GM20431 (cell line): ENCODE measurements around the gene CXCL16.
"Not testable (repeated sequence)": the region's sequence is repeated elsewhere in the genome, so short reads cannot be mapped to it uniquely, and the experiment has no call there.

Source experiments
- in situ Hi-C: fragments of 300-500 bp; cut with MseI, MboI; formaldehyde crosslinking; loops from one replicate; pipeline ENCODE4 v1.15.0; 2020; ENCODE audit warnings: low sequenced_read_pairs; ENCODE audit not compliant: unreplicated experiment

CXCL16 gene

DNA sequence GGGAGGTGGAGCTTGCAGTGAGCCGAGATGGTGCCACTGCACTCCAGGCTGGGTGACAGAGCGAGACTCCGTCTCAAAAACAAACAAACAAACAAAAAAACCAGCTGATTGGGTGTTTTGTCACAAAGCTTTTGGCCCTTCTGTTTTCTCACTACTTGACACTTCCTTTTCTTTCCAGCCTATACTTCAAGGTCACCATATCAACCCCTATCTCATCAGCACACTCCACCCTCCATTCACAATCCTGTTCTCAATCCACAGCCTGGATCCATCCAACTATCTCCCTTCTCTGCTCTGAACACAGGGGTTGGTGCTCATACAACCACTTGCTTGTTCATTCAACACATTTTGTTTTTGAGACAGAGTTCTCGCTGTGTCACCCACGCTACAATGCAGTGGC, 15.1 kb downstream of the CXCL16 start:
- in situ Hi-C loops: no loop called here

DNA sequence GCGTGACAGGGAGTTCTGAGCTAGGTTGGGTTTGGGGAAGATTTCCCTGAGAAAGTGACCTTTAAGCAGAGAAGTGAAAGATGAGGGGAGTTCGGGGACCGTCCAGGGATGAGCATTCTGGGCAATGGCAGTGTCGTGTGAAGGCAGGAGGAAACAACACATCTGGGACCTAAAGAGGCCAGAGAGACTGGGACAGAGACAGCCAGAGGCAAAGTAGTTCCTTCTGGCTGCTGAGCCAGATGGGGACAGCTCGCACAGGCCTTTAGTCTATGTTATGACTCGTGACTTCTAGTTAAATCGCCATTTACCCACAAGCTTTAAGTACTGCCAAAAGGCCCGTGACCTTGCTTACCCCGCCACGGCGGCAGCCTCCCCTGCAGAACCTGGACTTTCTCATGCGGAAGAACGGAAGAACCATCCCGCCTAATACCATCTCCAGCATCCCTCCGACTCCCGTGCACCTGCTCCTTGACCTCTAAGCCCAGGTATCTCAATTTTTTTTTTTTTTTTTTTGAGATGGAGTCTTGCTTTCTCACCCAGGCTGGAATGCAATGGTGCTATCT, 17.0 kb downstream of the CXCL16 start:
- in situ Hi-C loops: no loop called here

- in situ Hi-C loops: no loop called here
Measured at GRCh38 chr17:4721203-4722135, 18.3 kb downstream of the CXCL16 start.

DNA sequence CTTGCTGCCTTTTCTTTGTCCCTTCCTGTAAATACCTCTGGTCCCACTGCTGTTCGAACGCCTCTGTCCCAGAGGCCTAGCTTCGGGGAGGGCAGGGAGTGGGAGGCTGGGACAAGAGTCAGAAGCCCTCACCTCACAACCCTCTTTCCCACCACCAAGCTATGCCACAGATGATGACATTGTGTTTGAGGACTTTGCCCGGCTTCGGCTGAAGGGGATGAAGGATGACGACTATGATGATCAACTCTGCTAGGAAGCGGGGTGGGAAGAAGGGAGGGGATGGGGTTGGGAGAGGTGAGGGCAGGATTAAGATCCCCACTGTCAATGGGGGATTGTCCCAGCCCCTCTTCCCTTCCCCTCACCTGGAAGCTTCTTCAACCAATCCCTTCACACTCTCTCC, 18.9 kb downstream of the CXCL16 start:
- in situ Hi-C loops: no loop called here

DNA sequence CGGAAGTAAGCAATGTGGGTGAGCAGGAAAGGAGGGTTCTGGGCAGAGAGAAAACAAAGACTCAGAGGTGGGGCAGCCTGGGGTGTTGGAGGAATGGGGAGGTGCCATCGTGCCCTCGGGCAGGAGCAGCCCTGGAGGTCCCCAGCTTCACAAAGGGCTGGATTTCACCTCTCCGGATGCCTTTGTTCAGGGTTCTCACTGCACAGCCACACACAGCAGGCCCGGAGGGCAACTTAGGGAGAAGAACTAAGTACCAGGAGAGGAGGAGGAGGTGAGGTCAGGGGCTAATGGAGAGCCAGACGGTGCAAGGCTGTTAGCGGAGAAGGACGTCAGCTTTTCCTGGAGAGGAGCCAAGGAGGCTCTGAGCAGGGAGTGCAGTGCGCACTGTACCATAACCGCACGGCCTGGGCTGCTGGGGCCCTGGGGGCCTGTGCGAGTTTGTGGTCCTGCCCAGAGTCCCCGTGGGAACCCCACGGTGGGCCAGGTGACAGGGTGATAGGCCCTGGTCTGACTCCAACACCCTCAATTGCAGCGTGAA, 20.0 kb downstream of the CXCL16 start:
- in situ Hi-C loops: no loop called here

DNA sequence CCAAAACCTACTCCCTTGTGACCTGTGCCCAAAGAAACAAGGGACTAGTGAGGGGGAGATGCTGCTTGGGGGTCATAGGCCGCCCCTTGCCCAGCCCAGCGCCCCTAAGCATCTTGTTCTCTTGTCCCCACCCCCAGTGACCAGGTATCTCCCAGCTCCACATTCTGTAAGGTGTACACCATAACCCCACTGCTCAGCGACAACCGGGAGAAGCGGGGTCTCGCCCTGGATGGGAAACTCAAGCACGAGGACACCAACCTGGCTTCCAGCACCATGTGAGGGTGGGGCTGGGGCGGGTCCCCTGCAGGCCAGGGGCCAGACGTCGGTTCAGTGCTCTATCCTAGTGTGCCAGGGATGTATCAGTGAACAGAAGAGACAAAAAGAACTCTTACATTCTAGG, 20.6 kb downstream of the CXCL16 start:
- in situ Hi-C loops: no loop called here

- in situ Hi-C loops: no loop called here
Measured at GRCh38 chr17:4718276-4718675, 21.5 kb downstream of the CXCL16 start.

- in situ Hi-C loops: no loop called here
Measured at GRCh38 chr17:4717791-4718190, 21.9 kb downstream of the CXCL16 start.

- in situ Hi-C loops: no loop called here
Measured at GRCh38 chr17:4716081-4716480, 23.6 kb downstream of the CXCL16 start.

- in situ Hi-C loops: no loop called here
Measured at GRCh38 chr17:4715063-4715744, 24.5 kb downstream of the CXCL16 start.

DNA sequence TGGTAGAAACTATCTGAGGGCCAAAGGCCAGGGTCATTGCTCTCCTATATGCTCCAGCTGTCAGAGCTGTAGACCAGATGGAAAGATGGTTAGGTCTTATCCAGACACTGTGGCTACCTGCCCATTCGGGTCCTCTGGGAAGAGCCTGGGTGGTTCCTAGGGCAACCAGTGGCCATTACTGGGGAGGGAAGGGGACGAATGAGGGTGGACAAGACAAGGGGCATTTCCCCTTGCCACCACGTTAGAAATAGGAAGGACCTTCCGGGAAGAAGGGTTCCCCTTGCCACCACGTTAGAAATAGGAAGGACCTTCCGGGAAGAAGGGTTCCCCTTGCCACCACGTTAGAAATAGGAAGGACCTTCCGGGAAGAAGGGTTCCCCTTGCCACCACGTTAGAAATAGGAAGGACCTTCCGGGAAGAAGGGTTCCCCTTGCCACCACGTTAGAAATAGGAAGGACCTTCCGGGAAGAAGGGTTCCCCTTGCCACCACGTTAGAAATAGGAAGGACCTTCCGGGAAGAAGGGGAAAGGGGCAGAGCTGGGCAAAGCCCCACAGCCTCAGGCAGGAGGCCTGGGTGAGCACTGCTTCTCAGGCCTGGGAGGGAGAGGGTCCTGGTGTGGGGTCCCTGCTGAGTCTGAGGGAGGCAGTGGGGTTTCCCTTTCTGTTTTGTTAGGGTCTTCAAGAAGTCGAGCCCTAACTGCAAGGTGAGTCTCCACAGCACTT, 25.2 kb downstream of the CXCL16 start:
- in situ Hi-C loops: not testable (repeated sequence)

DNA sequence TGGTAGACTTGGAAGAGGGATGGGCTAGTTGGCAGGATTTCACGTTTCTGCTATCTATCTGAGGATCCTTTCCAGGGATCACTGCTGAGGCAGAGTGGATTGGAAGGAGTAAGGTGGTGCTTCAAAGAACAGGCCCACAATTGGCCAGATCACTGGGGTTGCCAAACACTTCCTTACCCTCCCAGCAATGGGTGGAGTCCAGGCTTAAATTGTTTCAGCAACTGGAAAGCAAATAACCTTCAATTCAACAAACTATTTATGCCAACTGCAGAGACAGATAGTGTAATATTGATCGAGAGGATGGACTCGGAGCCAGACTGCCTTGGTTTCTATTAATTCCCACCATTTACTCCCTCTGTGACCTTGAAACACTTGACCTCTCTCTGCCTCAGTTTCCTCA, 27.2 kb downstream of the CXCL16 start:
- in situ Hi-C loops: no loop called here

DNA sequence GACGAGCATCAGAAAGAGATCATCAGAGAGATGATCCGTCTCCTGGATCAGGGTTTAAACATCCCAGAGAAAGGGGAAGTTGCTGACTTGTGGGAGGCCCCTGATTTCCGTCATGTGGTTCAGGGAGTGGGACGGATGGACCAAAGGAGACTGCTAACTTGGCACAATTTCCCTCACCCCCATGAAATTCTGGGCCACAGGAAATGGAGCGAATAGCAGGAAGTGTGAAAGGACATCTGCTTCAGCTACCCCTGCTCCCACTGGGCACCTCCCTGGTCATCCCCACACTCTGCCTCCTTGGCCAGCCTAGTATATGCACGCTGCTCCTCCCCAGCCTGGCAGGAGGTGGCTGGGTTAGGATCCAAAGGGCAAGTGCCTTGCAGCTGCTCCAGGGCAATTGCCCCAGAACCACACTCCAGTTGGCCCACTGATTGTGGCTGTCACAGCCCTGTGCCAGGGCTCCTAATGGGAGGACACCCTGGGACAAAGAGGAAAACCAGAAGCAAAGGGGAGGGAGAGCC, 28.0 kb downstream of the CXCL16 start:
- in situ Hi-C loops: no loop called here

- in situ Hi-C loops: no loop called here
Measured at GRCh38 chr17:4710693-4711634, 28.8 kb downstream of the CXCL16 start.

- in situ Hi-C loops: loop anchor here (10.0 kb wide), 1 partner anchor 175 kb away; no protein-coding TSS in a partner anchor
Measured at GRCh38 chr17:4709794-4710692, 29.7 kb downstream of the CXCL16 start, which contains the start of gene ARRB2. Gene ARRB2 (plus strand): TSS chr17:4710632. CDS start chr17:4710722, 90 bp downstream.

GRCh38 chr17:4708436-4708835, 31.3 kb downstream of the CXCL16 start:
- in situ Hi-C loops: loop anchor here (10.0 kb wide), 1 partner anchor 176 kb away; no protein-coding TSS in a partner anchor

- in situ Hi-C loops: loop anchor here (10.0 kb wide), 1 partner anchor 179 kb away; no protein-coding TSS in a partner anchor
Measured at GRCh38 chr17:4706121-4706520, 33.6 kb downstream of the CXCL16 start.
